Stomach (tissue), 9 donors: ENCODE data around the gene SERPINA4. TPM values are rescaled to one million over a fixed set of nuclear protein-coding genes. Genes with fewer than 3 reads are reported as not detected.

Source experiments
- DNase-seq, 2 donors: peaks; one replicate each; pipeline versions ENCODE4 v3.0.0 to v3.0.0-alpha.2; 2013 to 2019
- H3K27ac ChIP-seq, 5 donors: fragments of 200-600 bp in 4 of 5; sonication (generic) in 4 of 5; one replicate each; pipeline ENCODE4 v1.5.1; 2013 to 2019; ENCODE audit warnings: mild to moderate bottlenecking in 1 of 5, moderate library complexity in 1 of 5
- H3K27me3 ChIP-seq, 3 donors: fragments of 200-600 bp; sonication (generic); one replicate each; pipeline ENCODE4 v1.5.1; 2017 to 2019; ENCODE audit warnings: mixed run types in 1 of 3
- H3K36me3 ChIP-seq, 4 donors: fragments of 200-600 bp; sonication (generic); 1 replicate in 3 of 4; 2 replicates in 1 of 4; pipeline ENCODE4 v1.5.1; 2016 to 2019
- H3K4me1 ChIP-seq, 4 donors: fragments of 200-600 bp; sonication (generic); one replicate each; pipeline ENCODE4 v1.5.1; 2016 to 2019
- H3K4me3 ChIP-seq, 4 donors: fragments of 200-600 bp; sonication (generic) in 3 of 4; one replicate each; pipeline ENCODE4 v1.5.1; 2016 to 2019; ENCODE audit warnings: mild to moderate bottlenecking in 1 of 4
- H3K9me3 ChIP-seq, 4 donors: fragments of 200-600 bp; sonication (generic); one replicate each; pipeline ENCODE4 v1.5.1; 2016 to 2019
- EP300 ChIP-seq: sonication (generic); formaldehyde crosslinking; IDR thresholded peaks from one replicate; pipeline ENCODE4 v1.6.1; 2017; ENCODE audit warnings: antibody characterized with exemption
- POLR2A ChIP-seq, 4 donors: fragments of 450-650 bp; IDR thresholded peaks; one replicate each; pipeline ENCODE4 v1.6.1; 2016; ENCODE audit warnings: antibody characterized with exemption in 4 of 4, control low read depth in 2 of 4, mild to moderate bottlenecking in 1 of 4, moderate library complexity in 1 of 4
- POLR2AphosphoS5 ChIP-seq, 3 donors: sonication (generic); formaldehyde crosslinking; IDR thresholded peaks; one replicate each; pipeline ENCODE4 v1.6.1; 2016; ENCODE audit warnings: antibody characterized with exemption in 3 of 3
- WGBS, 5 donors: extraction: QIAGEN DNeasy Blood & Tissue Kit in 3 of 5; methylation state at CpG; one replicate each; pipeline versions ENCODE4 v1.1.5 to v1.1.7; 2013 to 2018; 5-methylcytosine and 5-hydroxymethylcytosine counted together
- intact Hi-C: fragments of 100-400 bp; cut with DNase I; formaldehyde crosslinking; loops from one replicate; pipeline ENCODE4 v1.15.1; 2023; ENCODE audit warnings: low total_unique reads
- polyA plus RNA-seq, 3 donors: library from polyadenylated mRNA; stranded (reverse); fragments of 200-250 nt; gene quantifications; one replicate each; pipeline ENCODE4 v1.2.3, GENCODE V29; 2013
- total RNA-seq, 5 donors: library from RNA; depleted of rRNA; stranded (reverse); fragments of >200 nt; gene quantifications; one replicate each; pipeline versions ENCODE4 v1.1.0 to v1.2.3, GENCODE V29; 2014 to 2016
- TF ChIP-seq, protein P1 (sequence below), 7 experiments: fragments of 450-650 bp in 4 of 7; fragments of 200-600 bp in 3 of 7; sonication (generic) in 3 of 7; IDR thresholded peaks; one replicate each; pipeline ENCODE4 v1.5.1; 2016 to 2019; ENCODE audit warnings: antibody characterized with exemption in 7 of 7, control low read depth in 2 of 7, mild to moderate bottlenecking in 1 of 7
- donor health status: healthy with polysubstance abuse.
- donor health status: Bipolar disorder and iron deficiency.
- donor health status: healthy.

Gene SERPINA4
- total and polyA plus RNA-seq, 8 donors = 4.7 to 27.5 (median 14.2) TPM; not detected in 2

DNA sequence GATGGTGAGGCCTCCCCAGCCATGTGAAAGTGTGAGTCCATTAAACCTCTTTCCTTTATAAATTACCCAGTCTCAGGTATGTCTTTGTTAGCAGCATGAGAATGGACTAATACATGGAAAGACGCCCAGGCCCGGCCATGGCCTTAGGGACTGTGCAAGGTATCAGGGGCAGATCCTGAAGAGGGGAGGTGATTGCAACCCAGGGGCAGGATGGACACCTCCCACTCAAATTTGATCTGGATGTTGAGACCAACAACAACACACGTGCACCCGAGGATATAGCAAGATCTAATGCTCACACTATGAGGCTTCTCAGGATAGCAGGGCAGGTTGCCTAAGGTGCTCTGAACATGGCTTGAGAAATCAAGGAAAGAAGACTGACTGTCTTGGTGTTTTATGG, 13.5 kb upstream of the SERPINA4 start:
- WGBS, 5 donors = 70 to 86% (median 73%) methylated on average over 4 of the region's 4 CpGs
- Histone ChIP-seq H3K27ac (no peak overlapping the region), H3K27me3 (peaks cover 0 to 26% (median 0%) of the 10 kb centered on the region in 3 donors)

DNA sequence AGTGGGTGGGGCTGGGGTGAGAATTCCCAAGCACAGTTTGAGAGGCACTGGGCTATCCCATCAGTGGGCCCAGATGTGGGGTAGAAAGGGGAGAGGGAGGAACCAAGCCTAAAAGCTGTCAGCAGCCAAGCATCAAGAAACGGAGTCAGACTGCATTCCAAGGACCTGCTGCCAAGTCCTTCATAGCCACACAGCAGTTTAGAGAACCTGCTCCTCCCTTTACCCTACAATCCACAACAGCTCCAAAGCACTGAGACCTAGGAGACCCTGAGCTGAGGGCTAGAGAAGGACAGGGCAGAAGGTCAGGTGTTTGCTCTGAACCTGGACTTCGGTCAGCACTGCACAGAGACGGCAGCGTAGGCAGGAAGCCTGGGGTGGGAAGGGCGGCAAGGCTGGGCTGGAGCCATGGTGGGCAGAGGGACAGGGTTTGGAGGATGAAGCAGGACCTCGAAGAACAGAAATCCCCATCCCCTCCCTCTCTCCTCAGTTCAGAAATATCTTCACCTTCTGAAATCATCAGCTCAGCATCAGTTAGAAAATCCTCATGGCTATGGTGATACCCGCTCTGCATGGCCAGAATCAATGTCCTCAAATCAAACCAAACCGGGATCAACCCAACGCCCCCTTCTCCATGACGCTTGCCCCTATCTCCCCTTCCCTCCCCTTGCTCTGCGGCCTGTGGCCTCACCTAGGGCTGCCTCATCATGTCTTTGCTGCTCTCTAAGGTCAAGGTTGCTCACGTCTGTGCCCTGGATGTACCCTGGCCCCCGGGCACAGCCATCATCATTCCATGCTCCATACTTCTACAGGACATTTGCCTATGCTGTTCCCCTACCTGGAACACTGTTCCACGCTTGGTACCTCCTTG, 12.9 kb upstream of the SERPINA4 start:
- no peak for DNase-seq
- Histone ChIP-seq H3K4me1 (no peaks in the 10 kb centered on the region), H3K27ac (no peak overlapping the region), H3K27me3 (peaks cover 0 to 26% (median 0%) of the 10 kb centered on the region in 3 donors), H3K4me3 (no peak overlapping the region), H3K36me3 (no peaks in the 10 kb centered on the region), H3K9me3 (peaks cover 0 to 13% (median 9%) of the 10 kb centered on the region in 4 donors)
- intact Hi-C loops = no loop called here
- 79 to 91% (median 86%) methylated on average over 11 to 14 of the region's 14 CpGs for WGBS, 5 donors
- TF ChIP-seq POLR2A (IDR thresholded peaks at IDR 0.05) = no peak
- TF ChIP-seq POLR2AphosphoS5 (IDR thresholded peaks at IDR 0.05) = no peak
- no peak for TF ChIP-seq EP300
- TF ChIP-seq, protein P1, sequence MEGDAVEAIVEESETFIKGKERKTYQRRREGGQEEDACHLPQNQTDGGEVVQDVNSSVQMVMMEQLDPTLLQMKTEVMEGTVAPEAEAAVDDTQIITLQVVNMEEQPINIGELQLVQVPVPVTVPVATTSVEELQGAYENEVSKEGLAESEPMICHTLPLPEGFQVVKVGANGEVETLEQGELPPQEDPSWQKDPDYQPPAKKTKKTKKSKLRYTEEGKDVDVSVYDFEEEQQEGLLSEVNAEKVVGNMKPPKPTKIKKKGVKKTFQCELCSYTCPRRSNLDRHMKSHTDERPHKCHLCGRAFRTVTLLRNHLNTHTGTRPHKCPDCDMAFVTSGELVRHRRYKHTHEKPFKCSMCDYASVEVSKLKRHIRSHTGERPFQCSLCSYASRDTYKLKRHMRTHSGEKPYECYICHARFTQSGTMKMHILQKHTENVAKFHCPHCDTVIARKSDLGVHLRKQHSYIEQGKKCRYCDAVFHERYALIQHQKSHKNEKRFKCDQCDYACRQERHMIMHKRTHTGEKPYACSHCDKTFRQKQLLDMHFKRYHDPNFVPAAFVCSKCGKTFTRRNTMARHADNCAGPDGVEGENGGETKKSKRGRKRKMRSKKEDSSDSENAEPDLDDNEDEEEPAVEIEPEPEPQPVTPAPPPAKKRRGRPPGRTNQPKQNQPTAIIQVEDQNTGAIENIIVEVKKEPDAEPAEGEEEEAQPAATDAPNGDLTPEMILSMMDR (IDR thresholded peaks at IDR 0.05) = no peak

More for the DNA sequence above, 13.5 kb upstream of the SERPINA4 start:
- Histone ChIP-seq H3K4me3 (no peak overlapping the region), H3K9me3 (peaks cover 0 to 13% (median 9%) of the 10 kb centered on the region in 4 donors), H3K4me1 (no peaks in the 10 kb centered on the region), H3K36me3 (no peaks in the 10 kb centered on the region)
- TF ChIP-seq POLR2A (IDR thresholded peaks at IDR 0.05) (no peak), EP300 (no peak)
- no peak for DNase-seq
- intact Hi-C loops = no loop called here

DNA sequence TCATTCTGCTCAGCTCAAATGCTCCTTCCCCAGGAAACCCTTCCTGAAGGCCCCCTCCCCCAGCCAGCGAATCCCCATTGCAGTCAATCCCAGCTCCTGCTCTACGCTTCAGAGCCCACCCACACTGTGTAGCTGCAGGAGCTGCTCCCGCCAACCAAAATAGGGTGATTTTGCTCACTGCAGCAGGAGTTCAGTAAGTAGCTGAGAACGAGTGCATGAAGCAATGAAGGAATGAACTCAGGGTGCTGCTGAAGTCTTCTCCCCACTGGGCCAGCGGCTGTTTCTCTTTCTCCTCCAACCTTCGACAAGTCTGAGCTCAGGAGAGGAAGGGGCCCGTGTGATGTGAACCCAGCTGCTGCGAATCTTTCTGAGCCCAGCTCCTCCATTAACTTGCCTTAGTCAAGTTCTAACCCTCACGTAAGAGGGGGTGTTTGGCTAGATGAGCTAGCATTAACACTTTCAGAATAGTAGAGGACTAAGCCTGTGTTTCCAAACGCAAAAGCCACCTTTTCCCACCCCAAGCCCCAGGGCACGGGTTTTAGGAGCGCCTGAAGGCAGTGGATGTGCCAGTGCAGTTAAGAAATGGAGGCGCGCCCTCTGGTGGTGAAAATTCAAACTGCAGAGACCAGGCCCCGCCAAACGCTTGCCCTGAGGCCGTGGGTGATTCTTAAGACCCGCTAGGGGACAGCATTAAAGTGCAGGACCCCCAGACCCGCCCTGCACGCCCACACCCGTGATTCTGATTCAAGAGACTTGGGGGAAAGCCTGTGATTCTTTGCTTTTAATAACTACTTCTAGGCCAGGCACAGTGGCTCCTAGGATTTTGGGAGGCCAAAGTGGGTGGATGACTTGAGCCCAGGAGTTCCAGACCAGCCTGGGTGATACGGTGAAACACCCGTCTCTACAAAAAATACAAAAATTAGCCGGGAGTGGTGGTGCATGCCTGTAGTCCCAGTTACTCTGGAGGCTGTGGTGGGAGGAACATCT, 11.9 kb upstream of the SERPINA4 start:
- TF ChIP-seq, protein P1 (IDR thresholded peaks at IDR 0.05) = peak in 5 of 7 experiments; percentile 52 to 94 (median 82)
- TF ChIP-seq POLR2A (IDR thresholded peaks at IDR 0.05) (no peak), EP300 (no peak), POLR2AphosphoS5 (IDR thresholded peaks at IDR 0.05) (no peak)
- Histone ChIP-seq H3K27me3 (peaks cover 0 to 26% (median 0%) of the 10 kb centered on the region in 3 donors), H3K9me3 (peaks cover 0 to 18% (median 16%) of the 10 kb centered on the region in 4 donors), H3K36me3 (no peaks in the 10 kb centered on the region), H3K4me1 (no peaks in the 10 kb centered on the region), H3K4me3 (no peak overlapping the region), H3K27ac (no peak overlapping the region)
- intact Hi-C loops = no loop called here
- peak; percentile 63 to 73 for DNase-seq
- 27 to 36% (median 30%) methylated on average over 19 to 24 of the region's 24 CpGs for WGBS, 5 donors

DNA sequence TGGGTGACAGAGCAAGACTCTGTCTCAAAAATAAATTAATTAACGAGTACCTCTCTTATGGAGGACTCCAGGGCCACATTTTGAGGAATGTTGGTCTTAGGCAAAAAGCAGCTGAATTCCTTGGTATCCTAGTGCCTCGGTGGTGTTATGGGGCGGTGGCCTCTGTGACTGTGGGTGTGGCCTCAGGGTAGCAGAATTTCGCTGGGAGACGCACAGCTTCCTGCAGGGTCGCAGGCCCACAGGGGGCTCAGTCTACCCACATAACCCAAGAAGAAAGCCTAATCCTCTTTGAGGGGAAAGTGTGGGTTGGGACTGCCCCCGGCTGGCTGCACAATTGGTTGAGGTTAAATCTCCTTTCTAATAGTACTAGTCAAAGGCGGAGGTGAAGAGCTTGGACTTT, 11.2 kb upstream of the SERPINA4 start:
- Histone ChIP-seq H3K9me3 (peaks cover 0 to 25% (median 22%) of the 10 kb centered on the region in 4 donors), H3K27ac (no peak overlapping the region), H3K36me3 (no peaks in the 10 kb centered on the region), H3K4me3 (no peak overlapping the region), H3K27me3 (peaks cover 0 to 22% (median 0%) of the 10 kb centered on the region in 3 donors), H3K4me1 (no peaks in the 10 kb centered on the region)
- no peak for DNase-seq
- intact Hi-C loops = no loop called here
- WGBS, 5 donors = 70 to 77% (median 72%) methylated on average over 8 of the region's 8 CpGs
- TF ChIP-seq, protein P1 (IDR thresholded peaks at IDR 0.05) = no peak
- TF ChIP-seq EP300 = no peak
- TF ChIP-seq POLR2A (IDR thresholded peaks at IDR 0.05) = no peak
- no peak for TF ChIP-seq POLR2AphosphoS5 (IDR thresholded peaks at IDR 0.05)
